Ovary (tissue), 9 donors: ENCODE data around the gene CDH11. TPM values are rescaled to one million over a fixed set of nuclear protein-coding genes. Genes with fewer than 3 reads are reported as not detected.

Experiments
- DNase-seq, 5 donors: peaks; one replicate each; pipeline ENCODE4 v3.0.0-alpha.2; 2019 to 2020
- H3K27ac ChIP-seq, 2 donors: fragments of 200-600 bp; one replicate each; pipeline versions ENCODE4 v1.5.1 to v1.8.0; 2019 to 2022
- H3K27me3 ChIP-seq: fragments of 200-600 bp; one replicate; pipeline ENCODE4 v1.8.0; 2022
- H3K36me3 ChIP-seq: fragments of 200-600 bp; sonication (generic); one replicate; pipeline ENCODE4 v1.5.1; 2019
- H3K4me1 ChIP-seq: one replicate; pipeline ENCODE4 v1.8.1; 2013; ENCODE audit warnings: mild to moderate bottlenecking, moderate library complexity; ENCODE audit not compliant: insufficient read depth
- H3K4me3 ChIP-seq: fragments of 200-600 bp; sonication (generic); one replicate; pipeline ENCODE4 v1.5.1; 2017
- H3K9me3 ChIP-seq, 2 donors: fragments of 200-600 bp in 1 of 2; sonication (generic) in 1 of 2; one replicate each; pipeline versions ENCODE4 v1.5.1 to v1.8.1; 2013 to 2019; ENCODE audit warnings: mild to moderate bottlenecking in 1 of 2, moderate library complexity in 1 of 2
- EP300 ChIP-seq: sonication (generic); formaldehyde crosslinking; IDR thresholded peaks from one replicate; pipeline ENCODE4 v1.6.1; 2017; ENCODE audit warnings: antibody characterized with exemption
- POLR2A ChIP-seq: fragments of 450-650 bp; IDR thresholded peaks from one replicate; pipeline ENCODE4 v1.6.1; 2017; ENCODE audit warnings: antibody characterized with exemption, mild to moderate bottlenecking, moderate library complexity
- WGBS, 3 donors: extraction: QIAGEN DNeasy Blood & Tissue Kit in 1 of 3; methylation state at CpG; one replicate each; pipeline versions ENCODE4 v1.1.5 to v1.1.7; 2013 to 2017; 5-methylcytosine and 5-hydroxymethylcytosine counted together
- intact Hi-C, 4 donors: fragments of 100-400 bp; cut with DNase I; formaldehyde crosslinking; loops; one replicate each; pipeline versions ENCODE4 v1.11.0 to v1.15.1; 2022 to 2023
- polyA plus RNA-seq, 2 donors: library from polyadenylated mRNA; stranded (reverse); fragments of 200-250 nt in 1 of 2; fragments of 350-450 nt in 1 of 2; fragmentation: Illumina TruSeq in 1 of 2; extraction: RNeasy Lipid Tissue Mini Kit (QIAGEN cat#74804) in 1 of 2; gene quantifications; one replicate each; pipeline ENCODE4 v1.2.3, GENCODE V29; 2013 to 2014
- total RNA-seq, 7 donors: library from RNA; depleted of rRNA in 2 of 7; stranded (reverse); fragments of >200 nt in 2 of 7; fragmentation: NEBNext Ultra II Directional in 3 of 7; extraction: Animal tissue kit (Norgen Biotek cat#: 25700) in 3 of 7; gene quantifications; one replicate each; pipeline versions ENCODE4 v1.1.0 to v1.2.4, GENCODE V29; 2016 to 2023
- TF ChIP-seq, protein P1 (sequence below), 3 donors: fragments of 450-650 bp in 2 of 3; fragments of 200-600 bp in 1 of 3; IDR thresholded peaks; one replicate each; pipeline versions ENCODE4 v1.5.1 to v1.8.0; 2016 to 2022; ENCODE audit warnings: antibody characterized with exemption in 3 of 3, mild to moderate bottlenecking in 1 of 3
- donor health status: DM: no; HTN: no; CAD: no; lungs with moderate emphysema.
- donor health status: DM: no; HTN: no; CAD: no.
- donor health status: Bipolar disorder and iron deficiency.
- donor health status: DM: yes; HTN: yes; CAD: no.
- donor health status: DM: no; HTN: no; CAD: no.
- donor health status: DM: yes; HTN: yes; CAD: no.

CDH11 gene
- total and polyA plus RNA-seq, 9 donors, result 118 to 858 (median 478) TPM

DNA sequence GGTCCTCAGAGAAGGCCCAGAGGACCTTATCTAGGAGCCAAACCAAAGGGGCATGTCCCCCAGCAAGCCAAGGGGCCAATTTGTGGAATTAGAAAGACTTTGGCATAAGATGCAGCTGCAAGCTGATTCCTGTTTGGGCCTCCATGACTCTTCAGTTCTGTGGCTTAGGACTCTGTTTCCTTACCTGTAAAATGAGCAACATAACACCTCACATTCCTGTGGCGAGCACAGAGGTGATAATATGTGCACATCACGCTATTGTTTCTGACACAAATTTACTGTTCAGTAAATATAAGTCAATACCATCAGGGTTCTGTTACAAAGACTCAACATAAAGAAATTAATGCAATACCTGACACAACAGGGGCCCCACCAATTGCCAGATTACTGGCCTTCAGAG lies 57.7 kb downstream of the CDH11 start:
- no peak for DNase-seq
- TF ChIP-seq EP300 (no peak), POLR2A (no peak)
- TF ChIP-seq, protein P1, sequence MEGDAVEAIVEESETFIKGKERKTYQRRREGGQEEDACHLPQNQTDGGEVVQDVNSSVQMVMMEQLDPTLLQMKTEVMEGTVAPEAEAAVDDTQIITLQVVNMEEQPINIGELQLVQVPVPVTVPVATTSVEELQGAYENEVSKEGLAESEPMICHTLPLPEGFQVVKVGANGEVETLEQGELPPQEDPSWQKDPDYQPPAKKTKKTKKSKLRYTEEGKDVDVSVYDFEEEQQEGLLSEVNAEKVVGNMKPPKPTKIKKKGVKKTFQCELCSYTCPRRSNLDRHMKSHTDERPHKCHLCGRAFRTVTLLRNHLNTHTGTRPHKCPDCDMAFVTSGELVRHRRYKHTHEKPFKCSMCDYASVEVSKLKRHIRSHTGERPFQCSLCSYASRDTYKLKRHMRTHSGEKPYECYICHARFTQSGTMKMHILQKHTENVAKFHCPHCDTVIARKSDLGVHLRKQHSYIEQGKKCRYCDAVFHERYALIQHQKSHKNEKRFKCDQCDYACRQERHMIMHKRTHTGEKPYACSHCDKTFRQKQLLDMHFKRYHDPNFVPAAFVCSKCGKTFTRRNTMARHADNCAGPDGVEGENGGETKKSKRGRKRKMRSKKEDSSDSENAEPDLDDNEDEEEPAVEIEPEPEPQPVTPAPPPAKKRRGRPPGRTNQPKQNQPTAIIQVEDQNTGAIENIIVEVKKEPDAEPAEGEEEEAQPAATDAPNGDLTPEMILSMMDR (IDR thresholded peaks at IDR 0.05), result no peak
- Histone ChIP-seq H3K9me3 (no peaks in the 10 kb centered on the region), H3K27me3 (no peaks in the 10 kb centered on the region), H3K36me3 (no peaks in the 10 kb centered on the region), H3K4me3 (no peak overlapping the region), H3K27ac (no peak overlapping the region), H3K4me1 (peaks cover 10% of the 10 kb centered on the region)
- WGBS, 3 donors, result 81 to 95% (median 94%) methylated on average over 2 of the region's 2 CpGs
- intact Hi-C loops, result no loop called here

- intact Hi-C loops, result no loop called here
- TF ChIP-seq EP300 (no peak), POLR2A (no peak)
- TF ChIP-seq, protein P1 (IDR thresholded peaks at IDR 0.05), result no peak
- Histone ChIP-seq H3K9me3 (no peaks in the 10 kb centered on the region), H3K27me3 (no peaks in the 10 kb centered on the region), H3K36me3 (no peaks in the 10 kb centered on the region), H3K27ac (no peak overlapping the region), H3K4me1 (peaks cover 7% of the 10 kb centered on the region), H3K4me3 (no peak overlapping the region)
- DNase-seq, result no peak
- 62 to 67% (median 66%) methylated on average over 8 of the region's 8 CpGs for WGBS, 3 donors
Measured at GRCh38 chr16:65062736-65063583, 58.9 kb downstream of the CDH11 start.

- no peak for DNase-seq
- Histone ChIP-seq H3K27ac (no peak overlapping the region), H3K4me1 (peaks cover 6% of the 10 kb centered on the region), H3K9me3 (no peaks in the 10 kb centered on the region), H3K27me3 (no peaks in the 10 kb centered on the region), H3K4me3 (no peak overlapping the region), H3K36me3 (no peaks in the 10 kb centered on the region)
- TF ChIP-seq POLR2A, result no peak
- TF ChIP-seq, protein P1 (IDR thresholded peaks at IDR 0.05), result no peak
- intact Hi-C loops, result no loop called here
- 62 to 67% (median 66%) methylated on average over 5 of the region's 5 CpGs for WGBS, 3 donors
Measured at GRCh38 chr16:65061935-65062518, 59.8 kb downstream of the CDH11 start.

DNA sequence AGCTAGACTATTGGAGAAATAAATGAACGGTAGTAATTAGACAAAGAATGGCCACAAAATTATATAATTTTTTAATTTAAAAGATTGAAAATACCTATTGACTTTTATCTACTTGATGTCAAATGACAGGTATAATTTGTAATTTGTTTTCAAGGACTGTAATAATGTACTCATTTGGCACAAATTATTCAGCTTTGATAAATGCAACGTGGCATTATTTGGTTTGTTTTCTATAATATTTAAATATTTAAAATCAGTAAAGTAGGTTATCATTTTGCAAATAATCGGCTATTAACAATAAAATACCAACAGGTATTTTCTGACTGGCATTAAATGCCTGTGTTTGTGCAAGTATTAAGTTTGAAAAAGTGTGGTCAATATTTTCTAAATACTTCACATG lies 60.6 kb downstream of the CDH11 start:
- no peak for DNase-seq
- TF ChIP-seq, protein P1 (IDR thresholded peaks at IDR 0.05), result no peak
- intact Hi-C loops, result no loop called here
- no peaks in the 10 kb centered on the region for H3K27me3 ChIP-seq
- no peak overlapping the region for H3K27ac ChIP-seq
- 56 to 66% (median 59%) methylated on average over 3 of the region's 3 CpGs for WGBS, 3 donors
- H3K4me3 ChIP-seq, result no peak overlapping the region
- H3K4me1 ChIP-seq, result peaks cover 6% of the 10 kb centered on the region
- H3K36me3 ChIP-seq, result no peaks in the 10 kb centered on the region
- H3K9me3 ChIP-seq, result no peaks in the 10 kb centered on the region
